GM21786 (cell line): ENCODE data around the gene KDM7A.
"Not testable (repeated sequence)": the region's sequence is repeated elsewhere in the genome, so short reads cannot be mapped to it uniquely, and the experiment has no call there.

ENCODE experiments used
- ATAC-seq: cut with Tn5 transposase; IDR thresholded peaks from one replicate; pipeline ENCODE4 v1.9.1; 2021; ENCODE audit not compliant: unreplicated experiment

The KDM7A gene

GRCh38 chr7:140201393-140201792, 24.6 kb upstream of the KDM7A start:
- ATAC-seq: no peak

GRCh38 chr7:140200061-140200989, 23.5 kb upstream of the KDM7A start:
- no peak for ATAC-seq

- no peak for ATAC-seq
Measured at GRCh38 chr7:140197938-140198337, 21.2 kb upstream of the KDM7A start.

- no peak for ATAC-seq
Measured at GRCh38 chr7:140197218-140197890, 20.6 kb upstream of the KDM7A start.

GRCh38 chr7:140196361-140197217, 19.8 kb upstream of the KDM7A start:
- no peak for ATAC-seq

- ATAC-seq: no peak
Measured at GRCh38 chr7:140195859-140196258, 19.1 kb upstream of the KDM7A start.

GRCh38 chr7:140192620-140193019, 15.8 kb upstream of the KDM7A start:
- ATAC-seq: no peak

GRCh38 chr7:140192176-140192575, 15.4 kb upstream of the KDM7A start:
- no peak for ATAC-seq

GRCh38 chr7:140190588-140190987, 13.8 kb upstream of the KDM7A start:
- ATAC-seq: no peak

GRCh38 chr7:140189917-140190316, 13.1 kb upstream of the KDM7A start:
- ATAC-seq: no peak

GRCh38 chr7:140182917-140183316, 6.1 kb upstream of the KDM7A start:
- no peak for ATAC-seq

- no peak for ATAC-seq
Measured at GRCh38 chr7:140179339-140179738, 2.6 kb upstream of the KDM7A start.

GRCh38 chr7:140176122-140176701, 571 bp downstream of the KDM7A start:
- ATAC-seq: no peak

- ATAC-seq: peak; percentile 47
Measured at GRCh38 chr7:140175221-140176121, 1.3 kb downstream of the KDM7A start.

GRCh38 chr7:140174217-140174616, 2.6 kb downstream of the KDM7A start:
- no peak for ATAC-seq

- ATAC-seq: no peak
Measured at GRCh38 chr7:140170375-140170774, 6.4 kb downstream of the KDM7A start.

GRCh38 chr7:140168816-140169215, 8.0 kb downstream of the KDM7A start:
- ATAC-seq: no peak

GRCh38 chr7:140165422-140165821, 11.4 kb downstream of the KDM7A start:
- ATAC-seq: no peak

GRCh38 chr7:140162081-140162480, 14.7 kb downstream of the KDM7A start:
- ATAC-seq: not testable (repeated sequence)

- ATAC-seq: no peak
Measured at GRCh38 chr7:140161047-140161446, 15.7 kb downstream of the KDM7A start.
